Neural progenitor cell (in vitro differentiated cells): Measurements from ENCODE around the gene YOD1. TPM values are rescaled to one million over a fixed set of nuclear protein-coding genes. Genes with fewer than 3 reads are reported as not detected.

Experiments
- DNase-seq: peaks from one replicate; pipeline ENCODE4 v3.0.0-alpha.2; 2016; ENCODE audit warnings: low spot score
- H2AFZ ChIP-seq: fragments of 200-600 bp; sonication (generic); replicated peaks from 2 replicates; pipeline ENCODE4 v1.6.1; 2016; ENCODE audit warnings: antibody characterized with exemption
- H3F3A ChIP-seq: fragments of 200-600 bp; sonication (generic); 2 replicates; pipeline ENCODE4 v1.6.1; 2016; ENCODE audit warnings: antibody characterized with exemption, low read depth
- H3K27ac ChIP-seq: fragments of 200-600 bp; sonication (generic); 2 replicates; pipeline ENCODE4 v1.5.1; 2016; ENCODE audit warnings: mild to moderate bottlenecking
- H3K27me3 ChIP-seq: fragments of 200-600 bp; sonication (generic); 2 replicates; pipeline ENCODE4 v1.6.1; 2016; ENCODE audit warnings: mild to moderate bottlenecking, moderate library complexity
- H3K36me3 ChIP-seq: fragments of 200-600 bp; sonication (generic); 2 replicates; pipeline ENCODE4 v1.5.1; 2016
- H3K4me1 ChIP-seq: fragments of 200-600 bp; sonication (generic); 2 replicates; pipeline ENCODE4 v1.6.1; 2016; ENCODE audit warnings: mixed run types
- H3K4me2 ChIP-seq: fragments of 200-600 bp; sonication (generic); 2 replicates; pipeline ENCODE4 v1.6.1; 2016
- H3K4me3 ChIP-seq: fragments of 200-600 bp; sonication (generic); 2 replicates; pipeline ENCODE4 v1.5.1; 2016
- H3K79me2 ChIP-seq: fragments of 200-600 bp; sonication (generic); 2 replicates; pipeline ENCODE4 v1.6.1; 2016; ENCODE audit warnings: low read depth
- H3K9ac ChIP-seq: fragments of 200-600 bp; sonication (generic); 2 replicates; pipeline ENCODE4 v1.6.1; 2016
- H3K9me3 ChIP-seq: fragments of 200-600 bp; sonication (generic); 2 replicates; pipeline ENCODE4 v1.5.1; 2016; ENCODE audit warnings: low read depth
- H4K20me1 ChIP-seq: fragments of 200-600 bp; sonication (generic); 2 replicates; pipeline ENCODE4 v1.6.1; 2016; ENCODE audit warnings: low read depth
- H3K27ac Mint-ChIP-seq: 3 replicates; pipeline ENCODE4 v1.8.0; 2021; ENCODE audit warnings: mixed read lengths
- H3K27me3 Mint-ChIP-seq: 2 replicates; pipeline ENCODE4 v1.8.0; 2022; ENCODE audit warnings: low read depth, mild to moderate bottlenecking, inconsistent platforms, moderate library complexity, mixed read lengths; ENCODE audit not compliant: insufficient read depth
- H3K36me3 Mint-ChIP-seq: 3 replicates; pipeline ENCODE4 v1.8.0; 2021; ENCODE audit warnings: mixed read lengths
- H3K4me1 Mint-ChIP-seq: 3 replicates; pipeline ENCODE4 v1.8.0; 2021; ENCODE audit warnings: mixed read lengths
- H3K4me3 Mint-ChIP-seq: 3 replicates; pipeline ENCODE4 v1.8.0; 2021; ENCODE audit warnings: mild to moderate bottlenecking, moderate library complexity, mixed read lengths
- H3K9me3 Mint-ChIP-seq: 3 replicates; pipeline ENCODE4 v1.8.0; 2020; ENCODE audit warnings: mixed read lengths
- EZH2 ChIP-seq: fragments of 200-600 bp; sonication (generic); IDR thresholded peaks from 2 replicates; pipeline ENCODE4 v1.6.1; 2017; ENCODE audit warnings: antibody characterized with exemption, mild to moderate bottlenecking, moderate library complexity
- EZH2phosphoT487 ChIP-seq: fragments of 200-600 bp; sonication (generic); IDR thresholded peaks from 2 replicates; pipeline ENCODE4 v1.6.1; 2017; ENCODE audit warnings: antibody characterized with exemption
- total RNA-seq: library from RNA; depleted of rRNA; stranded (reverse); fragments of >200 nt; gene quantifications from 2 replicates; pipeline ENCODE4 v1.2.3, GENCODE V29; 2015; ENCODE audit warnings: low replicate concordance
- TF ChIP-seq, protein P1 (sequence below): fragments of 200-600 bp; sonication (generic); IDR thresholded peaks from 2 replicates; pipeline ENCODE4 v1.5.1; 2017; ENCODE audit warnings: antibody characterized with exemption, mild to moderate bottlenecking

The YOD1 gene
- total RNA-seq, 1 donor from 2014 or later, result 27.0 TPM

DNA sequence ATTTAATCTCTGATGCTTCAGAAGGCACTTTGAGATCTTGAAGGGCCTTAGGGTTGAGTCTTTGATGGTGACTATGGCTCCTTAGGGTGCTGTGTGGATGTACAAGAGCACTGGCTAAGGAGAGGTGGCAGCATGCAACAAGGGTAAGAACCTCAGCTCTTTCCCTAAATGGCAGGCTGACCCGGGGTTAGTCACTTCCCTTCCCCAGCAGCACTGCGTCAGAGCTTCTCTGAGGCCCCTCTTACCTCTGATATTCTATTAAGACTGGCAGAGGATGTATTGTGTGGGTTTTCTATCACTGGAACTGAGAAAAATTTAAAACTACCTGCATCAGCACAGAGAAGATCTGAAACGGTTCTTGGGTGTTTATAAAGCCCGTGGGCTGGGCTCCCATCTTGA is 30.3 kb downstream of the YOD1 start:
- no peak overlapping the region for H3K4me3 Mint-ChIP-seq
- H3K4me3 ChIP-seq, result no peak overlapping the region
- no peaks in the 10 kb centered on the region for H3K36me3 ChIP-seq
- H3K4me1 ChIP-seq, result peaks cover 7% of the 10 kb centered on the region
- H3K9me3 Mint-ChIP-seq, result no peaks in the 10 kb centered on the region
- no peaks in the 10 kb centered on the region for H3K36me3 Mint-ChIP-seq
- peaks cover 10% of the 10 kb centered on the region for H3K27me3 Mint-ChIP-seq
- no peaks in the 10 kb centered on the region for H3K27me3 ChIP-seq
- no peaks in the 10 kb centered on the region for H3K79me2 ChIP-seq
- H4K20me1 ChIP-seq, result no peaks in the 10 kb centered on the region
- H3K9ac ChIP-seq, result no peak overlapping the region
- no peaks in the 10 kb centered on the region for H3K9me3 ChIP-seq
- no peak overlapping the region for H2AFZ ChIP-seq
- no peak overlapping the region for H3K4me2 ChIP-seq
- H3K27ac ChIP-seq, result no peak overlapping the region
- DNase-seq, result no peak
- H3K4me1 Mint-ChIP-seq, result peaks cover 12% of the 10 kb centered on the region
- no peaks in the 10 kb centered on the region for H3F3A ChIP-seq
- TF ChIP-seq, protein P1, sequence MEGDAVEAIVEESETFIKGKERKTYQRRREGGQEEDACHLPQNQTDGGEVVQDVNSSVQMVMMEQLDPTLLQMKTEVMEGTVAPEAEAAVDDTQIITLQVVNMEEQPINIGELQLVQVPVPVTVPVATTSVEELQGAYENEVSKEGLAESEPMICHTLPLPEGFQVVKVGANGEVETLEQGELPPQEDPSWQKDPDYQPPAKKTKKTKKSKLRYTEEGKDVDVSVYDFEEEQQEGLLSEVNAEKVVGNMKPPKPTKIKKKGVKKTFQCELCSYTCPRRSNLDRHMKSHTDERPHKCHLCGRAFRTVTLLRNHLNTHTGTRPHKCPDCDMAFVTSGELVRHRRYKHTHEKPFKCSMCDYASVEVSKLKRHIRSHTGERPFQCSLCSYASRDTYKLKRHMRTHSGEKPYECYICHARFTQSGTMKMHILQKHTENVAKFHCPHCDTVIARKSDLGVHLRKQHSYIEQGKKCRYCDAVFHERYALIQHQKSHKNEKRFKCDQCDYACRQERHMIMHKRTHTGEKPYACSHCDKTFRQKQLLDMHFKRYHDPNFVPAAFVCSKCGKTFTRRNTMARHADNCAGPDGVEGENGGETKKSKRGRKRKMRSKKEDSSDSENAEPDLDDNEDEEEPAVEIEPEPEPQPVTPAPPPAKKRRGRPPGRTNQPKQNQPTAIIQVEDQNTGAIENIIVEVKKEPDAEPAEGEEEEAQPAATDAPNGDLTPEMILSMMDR, result no peak
- TF ChIP-seq EZH2 (no peak), EZH2phosphoT487 (no peak)
- no peak overlapping the region for H3K27ac Mint-ChIP-seq

DNA sequence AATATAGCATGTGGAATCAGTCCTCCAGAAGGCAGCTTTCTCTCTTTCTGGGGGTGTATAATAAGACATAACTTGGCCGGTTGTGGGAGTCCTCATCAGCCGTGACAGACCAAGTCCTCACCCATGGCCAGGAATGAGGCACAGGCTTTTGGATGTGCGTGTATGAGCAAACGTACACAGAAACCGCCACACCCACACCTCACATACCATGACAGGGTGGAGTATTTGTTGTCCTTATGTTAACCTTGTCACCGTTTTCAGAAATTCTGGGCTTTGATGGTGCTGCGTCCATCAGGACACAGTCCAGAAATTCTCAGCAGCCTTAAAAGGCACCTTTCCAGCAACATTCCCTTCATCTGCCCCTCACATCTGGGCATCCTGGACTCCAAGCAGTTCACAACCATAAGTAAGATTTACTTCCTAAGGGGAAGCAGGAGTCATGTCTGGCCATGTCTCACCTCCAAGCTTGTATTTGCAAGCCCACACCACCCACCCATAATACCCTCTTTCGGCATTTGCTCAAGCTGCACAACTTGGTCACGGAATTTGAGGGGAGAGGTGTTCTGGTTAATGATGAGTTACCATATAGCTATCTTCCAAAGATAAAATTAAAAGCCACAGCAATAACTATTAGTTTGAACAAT is 30.8 kb downstream of the YOD1 start:
- H3K27ac ChIP-seq, result no peak overlapping the region
- no peaks in the 10 kb centered on the region for H3F3A ChIP-seq
- Mint-ChIP-seq H3K4me3 (no peak overlapping the region), H3K27me3 (peaks cover 10% of the 10 kb centered on the region), H3K4me1 (peaks cover 7% of the 10 kb centered on the region), H3K27ac (no peak overlapping the region), H3K36me3 (no peaks in the 10 kb centered on the region), H3K9me3 (no peaks in the 10 kb centered on the region)
- H3K4me1 ChIP-seq, result peaks cover 4% of the 10 kb centered on the region
- no peaks in the 10 kb centered on the region for H3K27me3 ChIP-seq
- TF ChIP-seq EZH2phosphoT487, result no peak
- TF ChIP-seq, protein P1, result no peak
- TF ChIP-seq EZH2, result no peak
- H3K36me3 ChIP-seq, result no peaks in the 10 kb centered on the region
- H3K9me3 ChIP-seq, result no peaks in the 10 kb centered on the region
- DNase-seq, result no peak
- no peak overlapping the region for H3K4me2 ChIP-seq
- H4K20me1 ChIP-seq, result no peaks in the 10 kb centered on the region
- no peaks in the 10 kb centered on the region for H3K79me2 ChIP-seq
- no peak overlapping the region for H3K4me3 ChIP-seq
- no peak overlapping the region for H2AFZ ChIP-seq
- H3K9ac ChIP-seq, result no peak overlapping the region

DNA sequence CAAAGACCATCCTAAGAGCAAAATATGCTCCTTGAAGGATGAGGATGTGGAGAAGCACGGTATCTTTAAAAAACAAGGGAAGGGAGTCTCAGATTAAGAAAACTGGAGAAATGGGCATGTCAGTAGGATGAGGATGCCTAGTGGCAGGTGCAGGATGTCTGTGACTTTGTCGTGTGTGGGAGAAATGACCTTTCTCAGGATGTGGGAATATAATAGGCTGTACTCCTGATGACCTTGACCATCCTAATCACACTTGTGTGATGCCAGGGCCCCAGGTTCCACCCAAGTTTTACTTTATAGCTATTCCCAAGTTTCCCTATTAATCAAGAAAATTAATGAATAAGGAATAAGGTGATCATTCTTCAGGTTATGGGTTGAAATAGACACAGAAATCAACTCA is 31.3 kb downstream of the YOD1 start:
- H3K79me2 ChIP-seq, result no peaks in the 10 kb centered on the region
- Mint-ChIP-seq H3K4me3 (no peak overlapping the region), H3K36me3 (no peaks in the 10 kb centered on the region), H3K9me3 (no peaks in the 10 kb centered on the region), H3K27ac (no peak overlapping the region), H3K4me1 (peaks cover 4% of the 10 kb centered on the region), H3K27me3 (peaks cover 10% of the 10 kb centered on the region)
- no peak overlapping the region for H3K4me2 ChIP-seq
- DNase-seq, result no peak
- no peaks in the 10 kb centered on the region for H3K27me3 ChIP-seq
- no peaks in the 10 kb centered on the region for H3F3A ChIP-seq
- no peak overlapping the region for H3K9ac ChIP-seq
- H3K36me3 ChIP-seq, result no peaks in the 10 kb centered on the region
- no peaks in the 10 kb centered on the region for H3K9me3 ChIP-seq
- H2AFZ ChIP-seq, result no peak overlapping the region
- no peak overlapping the region for H3K4me3 ChIP-seq
- H3K4me1 ChIP-seq, result no peaks in the 10 kb centered on the region
- H4K20me1 ChIP-seq, result no peaks in the 10 kb centered on the region
- H3K27ac ChIP-seq, result no peak overlapping the region
- TF ChIP-seq EZH2phosphoT487, result no peak
- TF ChIP-seq EZH2, result no peak
- TF ChIP-seq, protein P1, result no peak
